Measurements from ENCODE around the gene ING3. TPM values are rescaled to one million over a fixed set of nuclear protein-coding genes. Genes with fewer than 3 reads are reported as not detected.

Gene ING3
- total RNA-seq, 4 donors from 2014 or later: 1.5 to 23.6 (median 16.2) TPM

DNA sequence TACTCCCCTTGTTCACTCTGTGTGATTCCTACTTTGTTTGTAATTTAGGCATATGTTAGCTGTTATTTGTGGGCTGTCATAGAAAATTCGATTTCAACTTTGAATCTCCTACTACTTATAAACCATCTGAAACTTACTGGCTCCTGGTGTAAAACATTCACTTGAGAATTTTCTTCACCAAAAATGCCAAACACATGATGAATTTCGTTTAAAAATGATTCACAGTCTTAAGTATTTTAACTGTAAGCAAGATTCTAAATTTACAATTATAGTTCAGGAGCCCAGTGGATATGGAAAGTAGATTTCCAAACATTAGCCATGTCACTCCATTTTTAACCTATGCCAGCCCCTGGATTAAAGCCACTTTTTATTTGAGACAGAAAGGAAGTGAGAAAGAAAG, 41.0 kb downstream of the ING3 start:
- DNase-seq: no peak
- no peak for TF ChIP-seq POLR2A (IDR thresholded peaks at IDR 0.05)
- peak in 1 of 3 donors; percentile 11 for TF ChIP-seq POLR2AphosphoS5 (IDR thresholded peaks at IDR 0.05)
- Histone ChIP-seq H3K27ac (peak overlapping the region; percentile 80 to 89 (median 86)), H3K4me3 (peak overlapping the region in 2 of 4 donors; percentile 36 to 52), H3K36me3 (no peaks in the 10 kb centered on the region), H3K4me1 (peaks cover 0 to 53% (median 9%) of the 10 kb centered on the region in 4 donors), H3K27me3 (no peaks in the 10 kb centered on the region), H3K9me3 (no peaks in the 10 kb centered on the region)
- 9 to 28% methylated on average over 2 of the region's 2 CpGs for WGBS, 2 donors (ENCODE audit: low coverage in 1 of 2)
- in situ Hi-C loops (cut with MboI; ENCODE audit: low pct_ligation_motif_present in 1 of 4, low pct_unique_long_range_greater_than_20kb in 1 of 4, low sequenced_read_pairs in 3 of 4) (loop anchor here (10.0 to 25.0 kb wide), 3 partner anchors 83 to 103 kb away; no protein-coding TSS in a partner anchor), intact Hi-C loops (cut with DNase I; ENCODE audit: low total_unique reads) (no loop called here)

DNA sequence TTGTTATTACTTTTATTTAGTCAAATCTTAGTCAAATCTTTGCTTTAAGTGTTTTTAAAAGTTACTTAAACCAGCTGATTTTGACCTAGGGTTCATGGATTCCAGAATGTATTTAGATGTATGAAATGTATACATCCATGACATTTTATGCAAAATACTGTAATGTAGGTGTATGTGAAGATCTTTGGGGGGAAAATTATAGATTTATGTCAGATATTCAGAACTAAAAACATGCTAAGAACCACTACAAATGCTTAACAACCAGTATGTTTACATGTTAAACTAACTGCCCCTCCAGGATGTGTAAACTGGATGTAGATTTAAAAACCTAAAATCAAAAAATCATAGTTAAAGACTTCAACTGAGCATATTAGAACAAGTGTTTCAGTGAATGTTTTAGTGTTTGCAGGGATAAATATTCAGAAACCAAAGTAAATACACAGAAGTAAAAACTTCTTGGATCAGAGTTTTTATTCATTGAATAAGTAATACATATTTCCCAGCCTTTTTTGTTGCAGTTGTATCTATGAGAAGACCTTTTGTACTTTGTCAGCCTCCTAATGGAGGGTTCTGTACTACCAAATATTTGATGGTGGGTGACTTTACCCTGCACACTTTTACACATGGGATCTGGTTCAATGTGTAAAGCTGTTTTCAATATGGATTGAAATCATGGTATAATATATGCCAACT, 41.8 kb downstream of the ING3 start:
- intact Hi-C loops (cut with DNase I; ENCODE audit: low total_unique reads): no loop called here
- H3K4me1 ChIP-seq: peaks cover 0 to 60% (median 12%) of the 10 kb centered on the region in 4 donors
- no peak for DNase-seq
- no peaks in the 10 kb centered on the region for H3K27me3 ChIP-seq
- H3K9me3 ChIP-seq: no peaks in the 10 kb centered on the region
- in situ Hi-C loops (cut with MboI; ENCODE audit: low pct_ligation_motif_present in 1 of 4, low pct_unique_long_range_greater_than_20kb in 1 of 4, low sequenced_read_pairs in 3 of 4): loop anchor here (10.0 to 25.0 kb wide), 3 partner anchors 82 to 102 kb away; no protein-coding TSS in a partner anchor
- no peak for TF ChIP-seq POLR2A (IDR thresholded peaks at IDR 0.05)
- TF ChIP-seq POLR2AphosphoS5 (IDR thresholded peaks at IDR 0.05): no peak
- no peak for TF ChIP-seq EP300 (IDR thresholded peaks at IDR 0.05; ENCODE audit: low read depth)
- TF ChIP-seq, protein P1, sequence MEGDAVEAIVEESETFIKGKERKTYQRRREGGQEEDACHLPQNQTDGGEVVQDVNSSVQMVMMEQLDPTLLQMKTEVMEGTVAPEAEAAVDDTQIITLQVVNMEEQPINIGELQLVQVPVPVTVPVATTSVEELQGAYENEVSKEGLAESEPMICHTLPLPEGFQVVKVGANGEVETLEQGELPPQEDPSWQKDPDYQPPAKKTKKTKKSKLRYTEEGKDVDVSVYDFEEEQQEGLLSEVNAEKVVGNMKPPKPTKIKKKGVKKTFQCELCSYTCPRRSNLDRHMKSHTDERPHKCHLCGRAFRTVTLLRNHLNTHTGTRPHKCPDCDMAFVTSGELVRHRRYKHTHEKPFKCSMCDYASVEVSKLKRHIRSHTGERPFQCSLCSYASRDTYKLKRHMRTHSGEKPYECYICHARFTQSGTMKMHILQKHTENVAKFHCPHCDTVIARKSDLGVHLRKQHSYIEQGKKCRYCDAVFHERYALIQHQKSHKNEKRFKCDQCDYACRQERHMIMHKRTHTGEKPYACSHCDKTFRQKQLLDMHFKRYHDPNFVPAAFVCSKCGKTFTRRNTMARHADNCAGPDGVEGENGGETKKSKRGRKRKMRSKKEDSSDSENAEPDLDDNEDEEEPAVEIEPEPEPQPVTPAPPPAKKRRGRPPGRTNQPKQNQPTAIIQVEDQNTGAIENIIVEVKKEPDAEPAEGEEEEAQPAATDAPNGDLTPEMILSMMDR (IDR thresholded peaks at IDR 0.05): no peak
- H3K36me3 ChIP-seq: no peaks in the 10 kb centered on the region
- H3K4me3 ChIP-seq: no peak overlapping the region
- H3K27ac ChIP-seq: peak overlapping the region; percentile 80 to 89 (median 86)

GRCh38 chr7:120992965-120993494, 42.5 kb downstream of the ING3 start:
- Histone ChIP-seq H3K4me1 (peaks cover 0 to 54% (median 10%) of the 10 kb centered on the region in 4 donors), H3K9me3 (no peaks in the 10 kb centered on the region), H3K36me3 (no peaks in the 10 kb centered on the region), H3K27me3 (no peaks in the 10 kb centered on the region), H3K4me3 (no peak overlapping the region), H3K27ac (peak overlapping the region; percentile 80 to 89 (median 86))
- TF ChIP-seq POLR2AphosphoS5 (IDR thresholded peaks at IDR 0.05): no peak
- TF ChIP-seq POLR2A (IDR thresholded peaks at IDR 0.05): no peak
- no peak for TF ChIP-seq EP300 (IDR thresholded peaks at IDR 0.05; ENCODE audit: low read depth)
- TF ChIP-seq, protein P1 (IDR thresholded peaks at IDR 0.05): no peak
- in situ Hi-C loops (cut with MboI; ENCODE audit: low pct_ligation_motif_present in 1 of 4, low pct_unique_long_range_greater_than_20kb in 1 of 4, low sequenced_read_pairs in 3 of 4) (loop anchor here (10.0 to 25.0 kb wide), 3 partner anchors 82 to 102 kb away; no protein-coding TSS in a partner anchor), intact Hi-C loops (cut with DNase I; ENCODE audit: low total_unique reads) (no loop called here)
- DNase-seq: no peak

DNA sequence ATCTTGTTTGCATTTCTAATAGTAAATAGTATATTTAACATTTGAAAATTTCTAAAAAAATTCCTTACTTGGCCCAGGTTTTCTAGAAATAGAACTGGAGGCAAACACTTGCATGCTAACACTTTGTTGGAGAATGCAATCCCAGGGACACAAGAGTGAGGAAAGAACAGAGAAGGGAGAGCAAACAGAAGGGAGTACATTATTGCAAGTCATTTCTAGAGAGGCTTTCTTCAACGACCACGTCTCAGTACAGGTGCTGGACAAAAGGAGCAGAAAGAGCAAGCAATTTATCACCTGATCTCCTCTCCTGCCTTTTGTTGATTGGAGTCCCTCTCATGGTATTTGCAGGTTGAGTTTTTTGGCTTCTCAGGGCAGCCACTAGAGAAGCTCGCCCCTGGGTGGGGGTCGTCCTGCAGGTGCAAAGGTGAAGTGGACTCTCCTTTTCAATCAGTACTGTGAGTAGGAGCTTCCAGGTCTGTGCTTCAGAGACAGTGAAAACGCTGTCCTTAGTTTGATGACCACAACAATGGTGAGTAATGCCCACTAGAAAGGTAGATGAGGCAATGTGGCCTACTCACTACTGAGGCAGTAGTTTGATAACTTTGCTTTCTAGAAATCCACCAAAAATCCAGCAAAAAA, 43.1 kb downstream of the ING3 start:
- no peaks in the 10 kb centered on the region for H3K36me3 ChIP-seq
- no peaks in the 10 kb centered on the region for H3K27me3 ChIP-seq
- DNase-seq: no peak
- WGBS, 2 donors (ENCODE audit: low coverage in 1 of 2): 70 to 90% methylated on average over 2 to 5 of the region's 5 CpGs
- in situ Hi-C loops (cut with MboI; ENCODE audit: low pct_ligation_motif_present in 1 of 4, low pct_unique_long_range_greater_than_20kb in 1 of 4, low sequenced_read_pairs in 3 of 4) (loop anchor here (10.0 to 25.0 kb wide), 3 partner anchors 81 to 101 kb away; no protein-coding TSS in a partner anchor), intact Hi-C loops (cut with DNase I; ENCODE audit: low total_unique reads) (no loop called here)
- H3K4me3 ChIP-seq: no peak overlapping the region
- H3K9me3 ChIP-seq: no peaks in the 10 kb centered on the region
- TF ChIP-seq EP300 (IDR thresholded peaks at IDR 0.05; ENCODE audit: low read depth) (no peak), POLR2AphosphoS5 (IDR thresholded peaks at IDR 0.05) (no peak), POLR2A (IDR thresholded peaks at IDR 0.05) (no peak)
- TF ChIP-seq, protein P1 (IDR thresholded peaks at IDR 0.05): no peak
- peak overlapping the region; percentile 80 to 89 (median 86) for H3K27ac ChIP-seq
- H3K4me1 ChIP-seq: peaks cover 0 to 53% (median 11%) of the 10 kb centered on the region in 4 donors
